Bronchial epithelial cell (primary cell): ENCODE data around the gene MCM9. TPM values are rescaled to one million over a fixed set of nuclear protein-coding genes. Genes with fewer than 3 reads are reported as not detected.

Experiments
- DNase-seq: peaks from one replicate; pipeline ENCODE4 v3.0.0-alpha.2; 2010; ENCODE audit warnings: low read depth
- FAIRE-seq: peaks from 2 replicates; lab custom pipeline; 2011; peaks lifted over from hg19 to GRCh38; lab: Jason Lieb, UNC
- H3K27me3 ChIP-seq: 2 replicates; pipeline ENCODE4 v1.5.1; 2011; ENCODE audit warnings: low read length; ENCODE audit not compliant: control insufficient read depth, insufficient read depth
- H3K36me3 ChIP-seq: 2 replicates; pipeline ENCODE4 v1.5.1; 2011; ENCODE audit warnings: low read length; ENCODE audit not compliant: control insufficient read depth, insufficient read depth
- H3K4me3 ChIP-seq: 2 replicates; pipeline ENCODE4 v1.5.1; 2011; ENCODE audit warnings: mild to moderate bottlenecking, low read depth, low read length, control low read depth
- total RNA-seq: library from RNA; depleted of rRNA; stranded (reverse); fragments of >200 nt; gene quantifications from 2 replicates; pipeline ENCODE4 v1.2.1, GENCODE V29; 2014
- TF ChIP-seq, protein P1 (sequence below): IDR thresholded peaks from 2 replicates; pipeline ENCODE4 v1.5.1; 2011; ENCODE audit warnings: mild to moderate bottlenecking, moderate library complexity, low read length, control low read depth, inconsistent platforms; ENCODE audit not compliant: insufficient read depth, severe bottlenecking

Gene MCM9
- total RNA-seq, 1 donor from 2014 or later: 9.7 TPM

DNA sequence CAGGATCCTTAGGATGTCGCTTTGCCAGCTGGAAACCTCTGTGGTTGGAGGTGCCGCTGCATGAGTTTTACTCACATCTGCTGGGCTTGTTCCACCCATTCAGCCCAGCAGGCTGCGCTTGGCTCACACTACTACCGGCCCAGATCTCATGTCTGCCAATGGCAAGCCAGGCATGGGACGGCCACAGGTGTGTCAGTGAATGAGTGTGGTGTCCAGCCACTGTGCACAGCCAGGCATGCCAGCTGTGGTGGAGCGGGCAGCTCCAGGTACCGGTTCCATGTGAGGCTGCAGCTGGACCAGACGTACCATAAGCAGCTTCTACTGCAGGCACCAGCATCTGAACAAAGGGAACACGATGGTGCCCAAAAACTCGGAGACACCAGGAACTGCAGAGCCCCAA is 74.1 kb downstream of the MCM9 start:
- no peak for DNase-seq
- TF ChIP-seq, protein P1, sequence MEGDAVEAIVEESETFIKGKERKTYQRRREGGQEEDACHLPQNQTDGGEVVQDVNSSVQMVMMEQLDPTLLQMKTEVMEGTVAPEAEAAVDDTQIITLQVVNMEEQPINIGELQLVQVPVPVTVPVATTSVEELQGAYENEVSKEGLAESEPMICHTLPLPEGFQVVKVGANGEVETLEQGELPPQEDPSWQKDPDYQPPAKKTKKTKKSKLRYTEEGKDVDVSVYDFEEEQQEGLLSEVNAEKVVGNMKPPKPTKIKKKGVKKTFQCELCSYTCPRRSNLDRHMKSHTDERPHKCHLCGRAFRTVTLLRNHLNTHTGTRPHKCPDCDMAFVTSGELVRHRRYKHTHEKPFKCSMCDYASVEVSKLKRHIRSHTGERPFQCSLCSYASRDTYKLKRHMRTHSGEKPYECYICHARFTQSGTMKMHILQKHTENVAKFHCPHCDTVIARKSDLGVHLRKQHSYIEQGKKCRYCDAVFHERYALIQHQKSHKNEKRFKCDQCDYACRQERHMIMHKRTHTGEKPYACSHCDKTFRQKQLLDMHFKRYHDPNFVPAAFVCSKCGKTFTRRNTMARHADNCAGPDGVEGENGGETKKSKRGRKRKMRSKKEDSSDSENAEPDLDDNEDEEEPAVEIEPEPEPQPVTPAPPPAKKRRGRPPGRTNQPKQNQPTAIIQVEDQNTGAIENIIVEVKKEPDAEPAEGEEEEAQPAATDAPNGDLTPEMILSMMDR: no peak
- Histone ChIP-seq H3K27me3 (no peaks in the 10 kb centered on the region), H3K4me3 (no peak overlapping the region), H3K36me3 (peaks cover 1% of the 10 kb centered on the region)
- FAIRE-seq: no peak

DNA sequence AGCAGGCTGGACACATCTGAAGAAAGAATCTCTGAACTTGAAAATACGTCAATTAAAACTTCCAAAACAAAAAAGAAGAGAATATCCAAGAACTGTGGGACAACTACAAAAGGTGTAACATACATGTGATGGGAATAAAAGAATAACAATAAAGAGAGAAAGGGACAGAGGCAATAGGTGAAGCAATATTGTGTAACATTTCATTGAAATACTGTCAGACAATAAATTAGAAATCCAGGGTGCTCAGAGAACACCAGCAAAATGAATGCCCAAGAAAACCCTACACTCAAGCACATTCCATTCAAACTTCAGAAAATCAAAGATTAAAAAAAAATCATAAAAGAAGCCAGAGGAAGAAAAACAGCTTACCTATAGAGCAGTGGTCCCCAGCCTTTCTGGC is 74.6 kb downstream of the MCM9 start:
- TF ChIP-seq, protein P1: no peak

DNA sequence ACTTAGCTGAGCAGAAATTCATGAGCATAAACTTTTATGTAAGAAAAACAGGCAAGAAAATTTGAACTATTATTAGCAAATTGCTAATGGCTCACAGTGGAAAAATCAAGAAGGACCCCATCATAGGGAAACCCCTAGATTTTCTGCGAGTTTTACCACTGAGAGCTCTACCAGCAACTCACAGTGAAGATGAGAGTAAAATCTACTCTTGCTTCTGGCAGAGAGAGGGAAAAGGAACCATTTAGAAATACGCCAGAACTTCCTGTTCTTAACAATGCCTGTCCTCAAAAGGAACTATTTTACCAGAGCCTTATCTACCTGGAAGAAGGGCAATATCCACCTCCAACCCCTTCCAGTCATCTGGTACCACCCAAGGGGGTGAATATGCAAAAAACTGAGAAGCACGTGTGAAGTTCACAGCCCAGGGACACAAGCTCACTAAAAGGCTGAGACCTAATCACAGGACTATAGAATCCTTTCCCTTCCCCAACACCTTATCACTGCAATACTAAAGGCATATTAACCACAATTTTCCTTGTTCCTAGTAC is 75.4 kb downstream of the MCM9 start:
- Histone ChIP-seq H3K4me3 (no peak overlapping the region), H3K36me3 (peaks cover 1% of the 10 kb centered on the region), H3K27me3 (no peaks in the 10 kb centered on the region)
- FAIRE-seq (peak; percentile 55), DNase-seq (no peak)
- TF ChIP-seq, protein P1: no peak

More for the DNA sequence above, 74.6 kb downstream of the MCM9 start:
- FAIRE-seq: no peak
- H3K36me3 ChIP-seq: peaks cover 1% of the 10 kb centered on the region
- no peak overlapping the region for H3K4me3 ChIP-seq
- no peak for DNase-seq
- H3K27me3 ChIP-seq: no peaks in the 10 kb centered on the region

DNA sequence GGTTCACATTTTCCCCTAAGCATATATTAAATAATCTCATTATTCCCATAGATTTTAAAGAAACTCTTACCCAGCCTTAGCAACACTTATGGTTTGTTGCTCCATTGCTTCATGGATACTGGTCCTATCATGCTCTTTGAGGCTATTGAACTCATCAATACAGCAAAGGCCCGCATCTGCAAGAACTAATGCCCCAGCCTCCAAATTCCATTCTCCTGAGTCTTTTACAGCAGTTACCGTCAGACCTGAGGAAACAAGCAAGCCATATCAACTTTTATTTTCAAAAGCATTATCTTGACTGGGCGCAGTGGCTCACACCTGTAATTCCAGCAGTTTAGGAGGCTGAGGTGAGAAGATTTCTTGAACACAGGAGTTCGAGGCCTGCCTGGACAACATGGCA is 78.7 kb downstream of the MCM9 start:
- Histone ChIP-seq H3K4me3 (no peak overlapping the region), H3K36me3 (no peaks in the 10 kb centered on the region), H3K27me3 (no peaks in the 10 kb centered on the region)
- DNase-seq (peak; percentile 39), FAIRE-seq (no peak)
- TF ChIP-seq, protein P1: no peak

DNA sequence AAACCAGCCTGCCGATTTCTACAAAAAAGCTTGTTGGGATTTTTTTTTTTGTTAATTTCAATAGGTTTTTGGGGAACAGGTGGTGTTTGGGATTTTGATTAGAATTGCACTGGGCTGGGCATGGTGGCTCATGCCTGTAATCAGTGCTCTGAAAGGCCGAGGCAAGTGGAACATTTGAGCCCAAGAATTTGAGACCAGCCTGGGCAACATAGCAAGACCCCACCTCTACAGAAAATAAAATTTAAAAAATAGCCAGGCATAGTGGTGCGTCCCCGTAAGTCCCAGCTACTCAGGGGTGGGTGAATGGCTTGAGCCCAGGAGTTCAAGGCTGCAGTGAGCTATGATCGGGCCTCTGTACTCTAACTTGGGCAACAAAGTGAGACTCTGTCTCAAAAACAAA is 81.6 kb downstream of the MCM9 start:
- DNase-seq: no peak
- no peaks in the 10 kb centered on the region for H3K27me3 ChIP-seq
- no peak for FAIRE-seq
- TF ChIP-seq, protein P1: no peak
- no peak overlapping the region for H3K4me3 ChIP-seq
- H3K36me3 ChIP-seq: no peaks in the 10 kb centered on the region

DNA sequence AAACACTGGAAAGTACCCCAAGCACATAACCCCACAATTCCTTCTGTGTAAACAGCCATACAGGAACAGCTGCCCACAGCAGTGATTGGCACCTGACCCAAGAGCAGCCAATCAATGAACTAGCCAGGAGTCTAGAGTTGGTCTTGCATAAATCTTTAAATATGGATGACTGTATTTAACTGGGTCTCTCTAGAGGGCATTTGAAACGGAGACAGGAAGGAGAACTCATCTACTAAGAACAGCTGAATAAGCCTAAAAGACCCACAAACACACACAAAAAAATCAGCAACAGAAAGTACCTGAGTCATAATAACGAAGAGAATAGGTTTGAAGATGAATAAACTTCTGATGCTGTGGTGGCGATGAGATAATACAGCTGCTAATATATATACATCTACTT is 90.0 kb downstream of the MCM9 start:
- DNase-seq (no peak), FAIRE-seq (no peak)
- TF ChIP-seq, protein P1: no peak
- H3K4me3 ChIP-seq: no peak overlapping the region
- no peaks in the 10 kb centered on the region for H3K36me3 ChIP-seq
- H3K27me3 ChIP-seq: no peaks in the 10 kb centered on the region
